MM.1S (cell line): ENCODE results near the gene PROP1.

Experiments
- CTCF ChIP-seq: fragments of 300-600 bp; sonication (generic); IDR thresholded peaks from 2 replicates; pipeline ENCODE4 v1.5.1; 2016; ENCODE audit warnings: antibody characterized with exemption, low read length, mixed read lengths
- EZH2 ChIP-seq: fragments of 300-600 bp; sonication (generic); optimal IDR thresholded peaks from 2 replicates; pipeline ENCODE3; 2017; ENCODE audit warnings: low read depth, mild to moderate bottlenecking, antibody characterized with exemption, low read length, mixed read lengths

- no peak for TF ChIP-seq CTCF
- TF ChIP-seq EZH2 = no peak
Measured at GRCh38 chr5:177981296-177982071, 14.6 kb downstream of the PROP1 start.
